NCI-H524 (cell line): ENCODE measurements around the gene USP5.

Experiments used
- DNase-seq, 2 experiments: peaks; one replicate each; lab custom pipeline; 2025; lab: John Stamatoyannopoulos, UW

The USP5 gene

DNA sequence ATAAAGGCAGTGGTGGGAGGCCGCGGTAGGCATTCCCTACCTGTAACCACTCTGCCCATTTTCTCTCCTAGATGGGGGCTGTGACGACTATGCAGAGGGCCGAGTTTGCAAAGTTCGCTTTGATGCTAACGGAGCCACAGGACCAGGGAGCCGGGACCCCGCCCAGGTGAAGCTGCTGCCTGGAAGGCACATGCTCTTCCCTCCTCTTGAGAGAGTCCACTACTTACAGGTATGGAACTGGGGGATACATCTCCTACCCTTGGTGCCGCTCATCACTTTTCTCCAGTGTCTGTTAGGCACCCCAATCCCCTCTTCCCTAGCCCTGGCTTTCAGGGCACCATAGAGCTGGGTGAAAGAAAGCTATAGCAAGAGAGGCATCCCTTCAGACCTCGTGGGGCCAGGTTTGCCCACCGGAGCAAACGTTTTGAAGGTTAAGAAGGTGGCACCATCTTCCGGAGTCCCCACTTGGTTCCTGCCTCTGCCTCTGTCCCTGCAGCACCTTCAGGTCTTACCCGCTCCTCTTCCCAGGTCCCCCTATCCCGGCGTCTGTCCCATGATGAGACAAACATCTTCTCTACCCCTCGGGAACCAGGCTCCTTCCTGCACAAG lies 25.7 kb upstream of the USP5 start:
- DNase-seq: no peak

DNA sequence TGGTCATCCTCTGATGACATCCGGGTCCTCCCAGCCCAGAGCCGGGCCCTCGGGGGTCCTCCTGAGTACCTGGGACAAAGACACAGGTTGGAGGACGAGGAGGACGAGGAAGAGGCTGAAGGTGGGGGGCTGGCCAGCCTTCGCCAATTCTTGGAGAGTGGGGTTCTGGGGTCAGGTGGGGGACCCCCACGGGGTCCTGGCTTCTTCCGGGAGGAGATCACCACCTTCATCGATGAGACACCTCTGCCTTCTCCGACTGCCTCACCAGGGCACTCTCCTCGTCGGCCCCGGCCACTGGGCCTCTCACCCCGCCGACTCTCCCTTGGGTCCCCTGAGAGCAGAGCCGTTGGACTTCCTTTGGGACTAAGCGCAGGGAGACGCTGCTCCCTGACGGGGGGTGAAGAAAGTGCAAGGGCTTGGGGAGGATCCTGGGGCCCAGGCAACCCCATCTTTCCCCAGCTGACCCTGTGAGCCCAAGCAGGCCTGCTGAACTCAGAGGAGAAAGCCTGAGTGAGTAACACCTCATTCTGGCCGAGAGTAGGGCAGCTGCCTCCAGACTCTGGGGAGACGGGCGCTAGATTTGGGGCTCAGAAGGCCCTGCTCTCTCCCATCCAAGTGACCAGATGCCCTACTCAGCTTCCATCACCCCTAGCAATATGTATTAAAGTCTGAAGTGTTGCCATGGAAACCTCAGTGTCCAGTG lies 25.1 kb upstream of the USP5 start:
- DNase-seq: no peak

DNA sequence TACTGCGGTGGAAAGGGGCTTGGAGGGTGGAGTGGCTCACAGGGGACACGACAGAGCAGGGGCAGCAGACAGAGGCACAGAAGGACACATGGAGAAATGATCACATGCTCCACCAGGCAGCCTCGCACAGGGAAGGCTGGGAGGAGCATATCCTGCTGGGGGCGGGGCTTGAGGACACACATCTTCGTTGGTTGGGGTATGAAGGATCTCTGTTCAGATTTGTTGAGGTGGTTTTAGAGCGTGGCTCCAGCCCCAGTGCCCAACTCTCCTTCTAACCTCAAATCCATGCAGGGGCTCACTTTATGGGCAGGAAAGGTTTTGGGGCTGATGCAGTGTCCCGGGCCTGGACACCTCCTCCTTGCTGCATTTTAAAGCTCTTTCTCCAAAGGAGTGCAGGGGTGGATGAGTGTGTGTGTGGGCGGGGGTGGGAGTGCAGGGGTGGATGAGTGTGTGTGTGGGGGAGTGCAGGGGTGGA lies 24.5 kb upstream of the USP5 start:
- DNase-seq: peak; percentile 75 to 90

DNA sequence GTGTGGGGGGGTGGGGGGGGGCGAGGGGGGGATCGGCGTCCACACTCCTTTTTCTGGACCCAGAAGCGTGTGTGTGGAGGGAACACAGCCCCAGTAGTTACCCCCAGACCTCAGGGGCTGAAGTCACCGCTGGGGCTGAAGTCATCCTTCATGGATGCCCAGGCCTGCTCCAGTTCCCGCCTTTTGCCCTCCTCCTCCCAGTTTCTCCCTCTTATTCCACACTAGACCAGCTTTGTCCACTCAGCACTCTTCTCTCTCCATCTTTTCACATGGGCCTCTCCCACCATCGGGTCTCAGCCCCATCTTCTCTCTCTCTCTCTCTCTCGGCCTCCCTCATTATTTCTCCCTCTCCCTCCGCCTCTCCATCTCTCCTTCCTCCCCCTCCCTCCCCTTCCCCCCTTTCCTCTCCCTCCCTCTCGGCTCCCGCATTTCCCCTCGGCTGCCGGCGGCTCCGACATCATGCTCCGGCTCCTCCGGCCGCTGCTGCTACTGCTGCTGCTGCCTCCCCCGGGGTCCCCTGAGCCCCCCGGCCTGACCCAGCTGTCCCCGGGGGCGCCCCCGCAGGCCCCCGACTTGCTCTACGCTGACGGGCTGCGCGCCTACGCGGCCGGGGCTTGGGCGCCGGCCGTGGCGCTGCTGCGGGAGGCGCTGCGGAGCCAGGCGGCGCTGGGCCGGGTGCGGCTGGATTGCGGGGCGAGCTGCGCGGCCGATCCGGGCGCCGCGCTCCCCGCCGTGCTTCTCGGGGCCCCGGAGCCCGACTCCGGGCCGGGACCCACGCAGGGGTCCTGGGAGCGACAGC lies 23.8 kb upstream of the USP5 start, which contains the start of gene P3H3:
P3H3 (plus strand) TSS at position 426 of the 799 bp plus-strand sequence; CDS start at position 460, 34 bp downstream.
- DNase-seq: peak; percentile 8 to 57

DNA sequence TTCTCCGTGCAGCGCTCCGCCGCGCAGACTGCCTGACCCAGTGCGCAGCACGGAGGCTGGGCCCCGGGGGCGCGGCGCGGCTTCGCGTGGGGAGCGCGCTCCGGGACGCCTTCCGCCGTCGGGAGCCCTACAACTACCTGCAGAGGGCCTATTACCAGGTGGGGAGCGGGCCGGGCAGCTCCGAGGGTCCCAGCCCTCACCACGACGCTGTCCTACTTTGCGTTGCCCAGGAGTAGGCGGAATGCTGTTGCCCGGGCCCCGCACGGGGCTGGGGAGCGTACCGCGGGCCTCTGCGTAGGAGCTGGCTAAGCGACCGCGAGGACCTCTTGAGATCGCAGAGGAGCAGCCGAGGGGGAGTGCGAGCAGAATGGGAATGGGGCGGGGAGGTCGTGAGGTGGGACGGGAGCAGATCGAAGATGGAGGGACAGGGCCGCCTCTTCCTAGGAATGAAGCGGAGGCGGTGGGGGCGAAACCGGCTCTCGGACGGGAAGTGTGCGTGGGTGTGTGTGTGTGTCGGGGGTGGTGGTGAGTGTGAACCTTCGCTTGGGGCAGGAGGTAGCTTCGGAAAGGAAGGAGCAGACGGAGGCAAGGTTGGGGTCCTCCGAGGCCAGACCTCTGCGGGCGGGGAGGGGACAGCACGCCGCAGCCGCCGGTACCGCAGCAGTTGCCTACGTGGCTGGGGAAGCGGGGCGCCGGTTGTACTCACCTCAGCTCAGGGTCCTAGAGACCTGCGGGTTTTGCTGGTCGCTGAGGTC lies 23.0 kb upstream of the USP5 start:
- DNase-seq: peak in 1 of 2 experiments; percentile 59

DNA sequence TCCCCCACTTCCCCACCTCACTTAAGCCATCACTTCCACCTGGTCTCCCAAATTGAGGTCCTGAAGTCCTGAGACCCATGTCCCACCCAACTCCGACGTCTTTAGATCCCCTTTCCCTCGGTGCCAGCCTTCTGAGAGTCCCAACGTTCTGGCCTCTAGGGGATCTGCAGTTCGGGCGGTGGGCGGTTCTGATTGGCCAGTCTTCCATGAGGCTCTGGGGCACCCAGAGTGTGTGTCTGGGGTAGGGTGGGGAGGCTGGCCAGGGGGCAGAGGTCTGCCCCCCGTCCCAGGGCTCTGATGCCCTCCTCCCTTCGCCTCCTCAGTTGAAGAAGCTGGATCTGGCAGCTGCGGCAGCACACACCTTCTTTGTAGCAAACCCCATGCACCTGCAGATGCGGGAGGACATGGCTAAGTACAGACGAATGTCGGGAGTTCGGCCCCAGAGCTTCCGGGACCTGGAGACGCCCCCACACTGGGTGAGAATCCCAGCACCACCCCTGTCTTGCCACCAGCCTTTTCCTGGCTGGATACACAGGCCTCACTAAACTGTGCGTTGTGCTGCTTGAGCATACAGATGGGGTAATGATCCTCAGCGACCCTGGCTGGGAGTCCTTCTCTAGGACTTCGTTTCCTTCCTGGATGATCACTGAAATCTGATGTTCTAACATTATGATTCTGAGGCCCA lies 22.3 kb upstream of the USP5 start:
- DNase-seq: peak in 1 of 2 experiments; percentile 59

DNA sequence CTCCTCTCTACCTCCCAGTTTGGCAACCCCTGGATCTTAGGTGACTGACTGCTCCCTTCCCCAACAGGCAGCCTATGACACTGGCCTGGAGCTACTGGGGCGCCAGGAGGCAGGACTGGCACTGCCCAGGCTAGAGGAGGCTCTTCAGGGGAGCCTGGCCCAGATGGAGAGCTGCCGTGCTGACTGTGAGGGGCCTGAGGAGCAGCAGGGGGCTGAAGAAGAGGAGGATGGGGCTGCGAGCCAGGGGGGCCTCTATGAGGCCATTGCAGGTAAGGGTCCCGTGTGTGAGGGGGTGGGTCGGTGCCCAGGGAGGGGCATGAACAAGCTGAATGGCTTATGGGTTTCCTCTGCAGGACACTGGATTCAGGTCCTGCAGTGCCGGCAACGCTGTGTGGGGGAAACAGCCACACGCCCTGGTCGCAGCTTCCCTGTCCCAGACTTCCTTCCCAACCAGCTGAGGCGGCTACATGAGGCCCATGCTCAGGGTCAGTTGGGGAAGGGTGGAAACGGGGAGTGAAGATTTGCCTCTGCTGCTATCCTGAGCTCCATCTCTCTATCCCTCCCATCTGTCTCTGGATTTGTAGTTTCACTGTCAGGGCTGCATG lies 21.6 kb upstream of the USP5 start:
- no peak for DNase-seq

DNA sequence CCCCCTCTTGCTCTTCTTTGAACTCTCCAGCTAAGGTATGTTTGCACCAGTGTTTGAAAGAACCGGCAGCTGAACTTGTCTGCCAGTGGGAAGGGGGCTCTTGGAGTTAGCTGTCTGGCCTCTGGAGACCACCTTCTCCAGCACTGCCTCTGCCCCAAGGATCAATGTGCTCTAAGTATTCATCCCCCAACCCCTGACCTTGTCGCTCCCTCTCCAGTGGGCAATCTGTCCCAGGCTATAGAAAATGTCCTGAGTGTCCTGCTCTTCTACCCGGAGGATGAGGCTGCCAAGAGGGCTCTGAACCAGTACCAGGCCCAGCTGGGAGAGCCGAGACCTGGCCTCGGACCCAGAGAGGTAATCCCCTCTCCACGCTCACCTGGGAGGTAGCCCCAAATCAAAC lies 21.0 kb upstream of the USP5 start:
- DNase-seq: no peak

DNA sequence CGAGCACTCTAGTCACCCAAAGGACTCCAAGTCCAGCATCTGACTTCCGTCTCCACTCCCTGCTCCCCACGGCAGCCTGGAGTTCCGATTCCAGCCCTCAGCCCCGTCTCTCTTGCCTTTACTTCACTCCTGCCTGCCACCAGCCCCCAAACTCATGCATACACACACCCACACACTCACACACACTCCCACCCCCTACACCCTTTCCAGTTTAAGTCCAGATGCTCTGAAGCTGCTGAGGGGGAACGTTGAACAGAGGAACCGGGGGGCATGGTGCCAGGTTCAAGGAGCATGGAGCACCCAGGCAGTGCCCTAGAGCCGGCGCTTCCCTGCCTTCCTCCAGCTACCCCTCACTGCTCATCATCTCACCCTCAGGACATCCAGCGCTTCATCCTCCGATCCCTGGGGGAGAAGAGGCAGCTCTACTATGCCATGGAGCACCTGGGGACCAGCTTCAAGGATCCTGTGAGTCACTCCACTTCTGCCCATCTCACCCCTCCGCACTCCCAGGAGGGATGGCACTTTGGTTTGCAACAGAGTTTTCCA lies 20.4 kb upstream of the USP5 start:
- no peak for DNase-seq

DNA sequence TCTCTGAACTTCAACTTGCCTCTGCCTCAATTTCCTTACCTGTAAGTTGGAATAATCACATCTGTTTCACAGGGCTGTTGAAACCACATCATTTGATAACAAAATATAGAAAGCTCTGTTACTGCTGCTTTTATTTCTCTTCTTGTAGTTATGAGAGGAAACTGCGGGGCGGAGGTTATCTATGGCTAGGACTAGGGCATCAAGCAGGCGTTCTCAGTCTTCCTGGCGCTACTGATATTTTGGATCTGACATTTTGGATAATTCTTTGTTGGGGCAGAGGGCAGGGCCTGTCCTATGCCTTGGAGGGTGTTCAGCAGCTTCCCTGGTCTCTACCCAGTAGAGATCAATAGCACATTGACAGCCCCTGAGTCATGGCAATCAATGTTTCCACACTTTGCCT lies 19.8 kb upstream of the USP5 start:
- DNase-seq: no peak

DNA sequence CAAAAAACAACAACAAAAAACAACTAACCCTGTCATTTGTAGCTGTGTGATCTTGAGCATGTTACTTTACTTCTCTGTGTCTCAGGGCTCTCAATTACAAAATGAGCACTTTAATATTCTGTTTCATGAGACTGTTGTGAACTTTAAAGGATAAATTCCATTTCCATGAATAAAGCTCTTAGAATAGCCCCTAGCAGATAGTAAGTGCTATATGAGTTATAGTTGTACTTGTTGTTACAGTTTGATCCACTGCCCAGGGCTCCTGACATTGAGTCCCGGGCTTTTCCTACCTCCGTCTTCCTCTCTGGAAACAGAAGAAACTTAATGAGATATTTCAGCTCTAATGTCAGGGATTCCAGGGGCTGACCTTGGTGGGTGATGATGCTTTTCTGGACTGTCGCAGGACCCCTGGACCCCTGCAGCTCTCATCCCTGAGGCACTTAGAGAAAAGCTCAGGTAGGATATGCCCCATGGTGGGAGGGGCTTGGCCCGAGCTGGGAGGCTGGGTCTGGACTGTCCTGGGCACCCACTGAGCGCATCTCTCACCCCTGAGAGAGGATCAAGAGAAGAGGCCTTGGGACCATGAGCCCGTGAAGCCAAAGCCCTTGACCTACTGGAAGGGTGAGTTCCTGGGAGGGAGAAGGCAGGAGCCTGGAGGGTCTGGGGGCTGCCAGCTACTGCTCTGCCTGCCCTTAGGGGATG lies 18.6 kb upstream of the USP5 start:
- no peak for DNase-seq

DNA sequence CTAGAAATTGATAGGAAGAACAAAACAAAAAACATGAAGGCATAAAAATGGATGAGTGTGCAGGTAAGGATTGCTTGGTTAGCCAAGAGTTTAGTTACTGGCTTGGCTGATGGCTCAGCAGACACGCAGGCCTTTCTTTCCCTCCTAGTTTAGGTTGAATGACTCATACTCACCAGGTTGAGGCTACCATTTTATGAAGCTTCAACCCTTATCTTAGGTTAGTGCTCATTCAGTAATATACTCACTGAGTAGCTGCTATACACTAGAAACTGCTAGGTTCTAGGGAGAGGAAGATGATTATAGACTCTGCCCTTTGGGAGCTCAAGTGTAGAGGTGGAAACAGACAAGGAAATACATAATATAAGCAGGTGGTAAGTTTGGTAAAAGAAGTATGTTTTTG lies 17.7 kb upstream of the USP5 start:
- DNase-seq: no peak

DNA sequence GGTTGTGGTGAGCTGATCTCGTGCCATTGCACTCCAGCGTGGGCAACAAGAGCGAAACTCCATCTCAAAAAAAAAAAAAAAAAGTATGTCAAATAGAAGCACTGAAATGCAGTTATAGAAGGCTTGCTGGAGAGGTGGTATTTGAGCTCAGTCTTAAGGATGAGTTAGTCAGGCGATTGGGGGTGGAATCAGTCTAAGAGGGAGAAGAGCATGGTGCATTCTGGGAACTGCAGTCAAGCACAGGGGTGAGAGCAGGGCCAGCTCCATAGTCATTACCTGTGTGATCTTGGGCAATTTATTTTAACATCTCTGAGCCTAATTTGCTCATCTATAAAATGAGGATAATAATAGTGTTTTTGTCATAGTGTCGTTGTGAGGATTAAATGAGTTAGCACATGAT lies 17.1 kb upstream of the USP5 start:
- DNase-seq: no peak

DNA sequence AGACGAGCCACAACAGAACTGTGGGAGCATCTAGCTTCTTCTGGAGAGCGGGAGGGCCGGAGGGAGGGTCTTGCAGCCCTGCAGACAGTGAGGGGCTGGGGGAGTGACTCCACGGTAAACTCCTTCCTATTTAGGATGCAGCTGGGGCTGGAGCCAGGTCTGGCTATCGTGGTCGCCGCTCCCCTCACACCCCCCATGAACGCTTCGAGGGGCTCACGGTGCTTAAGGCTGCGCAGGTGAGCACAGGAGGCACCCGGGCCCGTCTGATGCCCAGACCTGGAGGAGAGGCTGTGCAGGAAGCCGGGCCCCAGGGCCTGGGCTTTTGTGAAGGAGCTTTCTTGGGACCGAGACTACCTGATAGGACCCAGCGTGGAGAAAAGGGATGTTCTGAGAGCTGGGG lies 15.1 kb upstream of the USP5 start:
- DNase-seq: no peak

DNA sequence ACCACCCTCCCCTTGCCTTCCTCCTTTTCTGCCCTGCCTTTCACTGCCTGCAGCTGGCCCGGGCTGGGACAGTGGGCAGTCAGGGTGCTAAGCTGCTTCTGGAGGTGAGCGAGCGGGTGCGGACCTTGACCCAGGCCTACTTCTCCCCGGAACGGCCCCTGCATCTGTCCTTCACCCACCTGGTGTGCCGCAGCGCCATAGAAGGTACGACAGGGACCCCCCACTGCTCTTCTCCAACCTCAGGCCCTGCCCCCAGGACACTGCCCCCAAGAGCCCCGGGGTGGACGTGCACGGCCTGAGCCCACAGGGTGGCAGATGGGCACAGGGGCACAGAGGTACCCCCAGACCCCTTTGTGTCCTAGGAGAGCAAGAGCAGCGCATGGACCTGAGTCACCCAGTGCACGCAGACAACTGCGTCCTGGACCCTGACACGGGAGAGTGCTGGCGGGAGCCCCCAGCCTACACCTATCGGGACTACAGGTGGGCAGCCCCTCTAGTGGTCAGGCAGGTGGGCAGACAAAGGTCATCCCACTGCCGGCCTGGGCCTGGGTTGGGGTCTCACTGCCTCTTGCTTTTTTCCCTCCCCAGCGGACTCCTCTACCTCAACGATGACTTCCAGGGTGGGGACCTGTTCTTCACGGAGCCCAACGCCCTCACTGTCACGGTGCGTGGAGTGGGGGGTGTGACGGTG lies 14.4 kb upstream of the USP5 start:
- DNase-seq: no peak

DNA sequence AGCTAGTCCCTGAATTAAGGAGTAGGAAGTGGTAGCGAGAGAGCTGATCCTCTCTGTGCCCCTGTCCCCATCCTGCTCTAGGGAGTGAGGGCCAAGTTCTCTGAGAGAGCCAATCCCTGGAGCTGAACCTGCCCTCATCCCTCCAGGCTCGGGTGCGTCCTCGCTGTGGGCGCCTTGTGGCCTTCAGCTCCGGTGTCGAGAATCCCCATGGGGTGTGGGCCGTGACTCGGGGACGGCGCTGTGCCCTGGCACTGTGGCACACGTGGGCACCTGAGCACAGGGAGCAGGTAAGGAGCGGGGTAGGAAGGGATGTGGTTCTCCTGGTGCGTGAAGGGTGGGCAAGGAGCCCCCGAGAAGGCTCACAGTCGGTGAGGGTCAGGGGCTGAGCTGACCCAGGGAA lies 13.1 kb upstream of the USP5 start:
- no peak for DNase-seq

DNA sequence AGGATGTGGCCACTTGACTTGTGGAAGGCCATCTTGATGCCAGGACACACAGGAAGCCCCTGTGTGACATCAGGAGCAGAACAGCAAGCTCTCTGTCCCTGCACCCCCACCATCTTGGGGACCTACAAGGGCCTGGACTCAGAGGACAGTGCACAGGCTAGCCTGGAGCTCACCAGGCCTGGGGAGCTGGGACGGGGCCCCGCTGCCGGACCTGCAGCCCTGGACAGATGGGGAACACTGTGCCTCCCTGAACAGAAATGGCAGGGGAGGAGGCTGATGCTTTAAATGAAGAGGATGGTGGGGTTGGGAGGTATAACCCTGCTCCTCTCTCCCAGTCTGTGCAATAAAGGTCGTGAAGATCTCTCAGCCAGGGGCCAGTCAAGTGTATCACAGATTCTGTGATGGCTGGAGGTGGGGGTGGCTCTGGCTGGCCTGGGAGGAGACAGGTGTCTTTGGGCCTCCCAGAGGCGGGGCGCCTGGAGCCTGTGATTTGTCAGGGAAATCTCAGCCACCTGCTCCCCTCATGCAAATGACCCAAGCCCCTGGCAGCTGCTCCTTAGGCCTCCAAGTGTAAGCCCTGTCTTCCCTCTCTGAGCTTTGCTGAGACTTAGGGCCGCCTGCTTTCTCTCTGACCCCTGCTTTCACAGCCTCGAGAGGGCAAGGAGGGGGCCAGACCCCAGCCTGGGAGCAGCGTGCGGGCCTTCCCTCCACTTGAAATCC lies 12.3 kb upstream of the USP5 start:
- DNase-seq: peak; percentile 96 to 97

DNA sequence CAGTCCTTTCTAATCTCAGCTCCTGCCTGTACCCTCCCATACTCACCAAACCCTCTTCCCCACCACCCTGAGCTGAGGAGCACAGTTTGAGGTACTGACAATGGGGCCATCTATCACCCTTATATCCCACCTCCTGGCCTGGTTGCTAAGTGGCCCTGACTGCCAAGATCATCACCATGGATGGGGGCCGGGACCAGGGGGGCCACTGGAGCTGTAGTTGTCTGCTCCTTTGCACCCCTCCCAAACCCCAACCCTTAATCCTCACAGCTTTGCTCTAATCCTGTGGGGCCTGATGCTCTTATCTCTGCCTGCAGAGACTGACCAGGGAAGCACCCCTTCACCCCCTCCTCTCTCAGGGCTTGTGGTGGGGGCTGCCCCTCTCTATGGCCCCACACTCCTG lies 11.6 kb upstream of the USP5 start:
- peak in 1 of 2 experiments; percentile 94 for DNase-seq
